Stimulated activated CD8-positive, alpha-beta memory T cell treated with anti-CD3 and anti-CD28 coated beads, Interleukin-4, amount 100 ng/mL, for 1 hour (primary cell): ENCODE data around the gene CAND1.

Experiments used
- DNase-seq, 2 donors: peaks; one replicate each; pipeline ENCODE4 v3.0.0-alpha.2; 2020; ENCODE audit warnings: low read depth in 2 of 2, low spot score in 1 of 2

CAND1 gene

GRCh38 chr12:67280088-67280487 lies 10.9 kb downstream of the CAND1 start:
- DNase-seq = no peak

- DNase-seq = no peak
Measured at GRCh38 chr12:67280572-67280971, 11.4 kb downstream of the CAND1 start.

GRCh38 chr12:67284561-67284960 lies 15.4 kb downstream of the CAND1 start:
- no peak for DNase-seq

GRCh38 chr12:67286257-67286656 lies 17.1 kb downstream of the CAND1 start:
- DNase-seq = no peak

GRCh38 chr12:67287311-67287710 lies 18.2 kb downstream of the CAND1 start:
- DNase-seq = no peak

GRCh38 chr12:67288561-67288960 lies 19.4 kb downstream of the CAND1 start:
- no peak for DNase-seq

- DNase-seq = no peak
Measured at GRCh38 chr12:67290378-67290777, 21.2 kb downstream of the CAND1 start.

GRCh38 chr12:67299526-67299925 lies 30.4 kb downstream of the CAND1 start:
- no peak for DNase-seq

- DNase-seq = no peak
Measured at GRCh38 chr12:67299926-67300325, 30.8 kb downstream of the CAND1 start.

GRCh38 chr12:67302162-67302561 lies 33.0 kb downstream of the CAND1 start:
- no peak for DNase-seq

- no peak for DNase-seq
Measured at GRCh38 chr12:67305544-67305943, 36.4 kb downstream of the CAND1 start.

- no peak for DNase-seq
Measured at GRCh38 chr12:67306712-67307111, 37.6 kb downstream of the CAND1 start.

GRCh38 chr12:67315661-67316060 lies 46.5 kb downstream of the CAND1 start:
- DNase-seq = no peak

GRCh38 chr12:67318786-67319185 lies 49.6 kb downstream of the CAND1 start:
- DNase-seq = no peak

- no peak for DNase-seq
Measured at GRCh38 chr12:67319936-67320335, 50.8 kb downstream of the CAND1 start.

- no peak for DNase-seq
Measured at GRCh38 chr12:67320614-67321295, 51.6 kb downstream of the CAND1 start.

GRCh38 chr12:67322580-67322979 lies 53.4 kb downstream of the CAND1 start:
- DNase-seq = no peak

- no peak for DNase-seq
Measured at GRCh38 chr12:67323007-67323406, 53.8 kb downstream of the CAND1 start.

- no peak for DNase-seq
Measured at GRCh38 chr12:67326637-67327036, 57.5 kb downstream of the CAND1 start.

GRCh38 chr12:67327466-67327865 lies 58.3 kb downstream of the CAND1 start:
- DNase-seq = no peak

GRCh38 chr12:67331123-67331522 lies 62.0 kb downstream of the CAND1 start:
- DNase-seq = no peak

GRCh38 chr12:67331828-67332227 lies 62.7 kb downstream of the CAND1 start:
- no peak for DNase-seq

- DNase-seq = no peak
Measured at GRCh38 chr12:67333649-67334048, 64.5 kb downstream of the CAND1 start.
